ENCODE data around the gene SLC7A6.

Gene SLC7A6

GRCh38 chr16:68292425-68292824, 28.1 kb downstream of the SLC7A6 start:
- no peak for DNase-seq (ENCODE audit: low read depth, low spot score)
- no peak overlapping the region for H3K4me3 ChIP-seq (ENCODE audit: low read length)

GRCh38 chr16:68296291-68296690, 32.0 kb downstream of the SLC7A6 start:
- no peak overlapping the region for H3K4me3 ChIP-seq (ENCODE audit: low read length)

DNA sequence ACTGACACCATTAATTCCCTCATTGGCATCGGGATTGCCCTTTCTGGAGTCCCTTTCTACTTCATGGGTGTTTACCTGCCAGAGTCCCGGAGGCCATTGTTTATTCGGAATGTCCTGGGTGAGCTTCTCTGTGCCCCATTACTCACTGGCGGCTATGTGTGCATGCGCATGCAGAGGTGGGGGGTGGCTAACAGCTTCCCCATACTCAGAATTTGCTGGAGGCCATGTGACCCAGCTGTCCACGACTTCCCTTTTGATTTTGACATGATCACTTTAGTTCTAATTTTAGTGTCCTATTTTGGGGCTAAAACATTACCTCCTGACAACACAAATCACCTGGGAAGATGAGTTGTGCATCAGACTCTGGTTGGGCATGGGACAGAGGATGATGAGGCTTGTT, 32.4 kb downstream of the SLC7A6 start:
- DNase-seq (ENCODE audit: low read depth, low spot score): no peak
- no peak overlapping the region for H3K4me3 ChIP-seq (ENCODE audit: low read length)

More at GRCh38 chr16:68296291-68296690, 32.0 kb downstream of the SLC7A6 start:
- no peak for DNase-seq (ENCODE audit: low read depth, low spot score)

GRCh38 chr16:68297908-68298307, 33.6 kb downstream of the SLC7A6 start:
- H3K4me3 ChIP-seq (ENCODE audit: low read length): no peak overlapping the region
- DNase-seq (ENCODE audit: low read depth, low spot score): no peak

DNA sequence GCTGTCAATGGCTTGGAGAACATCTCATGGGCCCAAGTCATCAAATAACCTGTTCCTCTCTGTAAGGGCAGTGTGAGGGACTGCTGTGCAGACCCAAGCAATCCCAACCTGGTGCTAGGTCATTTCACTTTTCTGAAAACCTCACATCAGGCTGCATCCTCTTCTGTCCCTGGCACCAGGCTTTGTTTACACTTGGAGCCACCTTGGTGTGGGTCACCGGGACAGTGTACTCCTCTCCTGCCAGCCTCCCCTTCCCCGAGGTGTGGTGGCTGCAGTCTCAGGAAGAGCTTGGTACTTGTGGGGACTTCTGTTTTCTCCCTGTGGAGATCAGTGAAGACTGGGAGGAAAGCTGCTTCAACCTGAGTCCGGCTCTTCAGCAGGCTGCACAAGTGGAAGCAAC, 34.0 kb downstream of the SLC7A6 start:
- no peak for DNase-seq (ENCODE audit: low read depth, low spot score)
- no peak overlapping the region for H3K4me3 ChIP-seq (ENCODE audit: low read length)

DNA sequence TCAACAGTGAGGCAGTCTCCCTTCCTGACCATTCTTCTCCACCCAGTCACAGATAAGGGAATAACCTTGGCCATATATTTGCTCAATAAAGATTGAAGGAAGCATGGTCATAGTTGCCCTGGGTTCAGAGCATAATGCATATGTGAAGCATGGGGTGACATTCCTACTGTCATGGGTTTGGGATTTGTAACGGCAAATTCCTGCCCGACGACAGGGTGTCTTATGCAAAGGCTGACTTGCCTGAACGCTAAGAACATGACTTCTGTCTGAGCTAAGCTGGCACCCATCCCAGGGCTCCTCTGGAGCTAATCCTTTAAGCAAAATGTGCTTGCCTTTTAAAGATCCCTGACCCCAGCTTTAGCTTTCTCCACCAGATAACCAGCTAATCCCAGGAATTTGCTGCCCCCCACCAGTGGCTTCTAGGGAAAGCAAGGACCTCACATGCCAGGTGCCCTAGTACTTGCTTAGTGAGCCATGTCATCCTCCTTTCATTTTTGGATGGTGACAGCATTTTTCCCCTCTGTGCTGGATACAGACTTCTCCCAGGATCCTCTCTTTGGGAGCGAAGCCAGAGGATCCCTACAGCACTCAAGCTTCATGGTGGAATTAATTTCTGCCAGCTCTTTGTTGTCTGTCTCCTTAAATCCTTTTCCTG, 34.7 kb downstream of the SLC7A6 start:
- no peak overlapping the region for H3K4me3 ChIP-seq (ENCODE audit: low read length)
- no peak for DNase-seq (ENCODE audit: low read depth, low spot score)

GRCh38 chr16:68299571-68300453, 35.5 kb downstream of the SLC7A6 start:
- no peak overlapping the region for H3K4me3 ChIP-seq (ENCODE audit: low read length)
- DNase-seq (ENCODE audit: low read depth, low spot score): no peak

GRCh38 chr16:68300734-68301459, 36.6 kb downstream of the SLC7A6 start:
- H3K4me3 ChIP-seq (ENCODE audit: low read length): no peak overlapping the region
- DNase-seq (ENCODE audit: low read depth, low spot score): no peak

- no peak overlapping the region for H3K4me3 ChIP-seq (ENCODE audit: low read length)
Observed at GRCh38 chr16:68306633-68307032, 42.3 kb downstream of the SLC7A6 start.

DNA sequence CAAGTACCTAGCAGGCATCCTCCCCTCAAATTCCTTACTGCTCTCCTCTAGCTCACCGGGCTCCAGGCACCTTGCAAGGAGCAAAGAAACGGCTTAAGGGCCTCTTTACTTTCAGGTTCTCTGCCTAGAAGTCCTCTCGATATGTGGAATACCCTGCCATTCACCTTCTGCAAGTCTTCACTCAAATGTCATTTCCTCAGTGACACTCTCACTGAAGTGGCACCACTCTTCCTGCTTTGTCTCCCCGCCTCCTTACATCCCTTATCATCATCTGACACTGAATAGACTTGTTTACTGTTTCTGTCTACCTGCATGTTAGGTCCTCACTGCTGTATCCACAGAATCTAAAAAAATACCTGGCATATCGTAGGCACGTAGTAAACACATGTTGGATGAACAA, 45.5 kb downstream of the SLC7A6 start:
- peak; percentile 41 for DNase-seq (ENCODE audit: low read depth, low spot score)
- H3K4me3 ChIP-seq (ENCODE audit: low read length): peak overlapping the region; percentile 99

More at GRCh38 chr16:68306633-68307032, 42.3 kb downstream of the SLC7A6 start:
- DNase-seq (ENCODE audit: low read depth, low spot score): no peak

DNA sequence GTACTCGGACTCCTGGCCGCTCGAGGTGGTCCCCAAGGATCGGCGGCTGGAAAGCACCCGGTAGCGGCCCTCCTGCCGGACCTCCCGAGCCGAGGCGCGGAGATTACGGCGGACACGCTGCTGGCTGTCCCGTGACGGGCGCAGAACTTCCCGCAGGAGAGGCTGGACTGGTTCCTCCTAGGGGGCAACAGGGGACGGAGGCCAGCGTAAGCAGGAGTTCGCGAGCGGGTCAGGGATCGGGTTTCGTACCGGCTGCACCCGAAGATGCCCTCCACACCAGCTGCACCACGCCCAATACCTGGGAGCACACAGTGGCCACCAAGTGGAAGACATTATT, 46.1 kb downstream of the SLC7A6 start:
- H3K4me3 ChIP-seq (ENCODE audit: low read length): peak overlapping the region; percentile 99
- DNase-seq (ENCODE audit: low read depth, low spot score): no peak

DNA sequence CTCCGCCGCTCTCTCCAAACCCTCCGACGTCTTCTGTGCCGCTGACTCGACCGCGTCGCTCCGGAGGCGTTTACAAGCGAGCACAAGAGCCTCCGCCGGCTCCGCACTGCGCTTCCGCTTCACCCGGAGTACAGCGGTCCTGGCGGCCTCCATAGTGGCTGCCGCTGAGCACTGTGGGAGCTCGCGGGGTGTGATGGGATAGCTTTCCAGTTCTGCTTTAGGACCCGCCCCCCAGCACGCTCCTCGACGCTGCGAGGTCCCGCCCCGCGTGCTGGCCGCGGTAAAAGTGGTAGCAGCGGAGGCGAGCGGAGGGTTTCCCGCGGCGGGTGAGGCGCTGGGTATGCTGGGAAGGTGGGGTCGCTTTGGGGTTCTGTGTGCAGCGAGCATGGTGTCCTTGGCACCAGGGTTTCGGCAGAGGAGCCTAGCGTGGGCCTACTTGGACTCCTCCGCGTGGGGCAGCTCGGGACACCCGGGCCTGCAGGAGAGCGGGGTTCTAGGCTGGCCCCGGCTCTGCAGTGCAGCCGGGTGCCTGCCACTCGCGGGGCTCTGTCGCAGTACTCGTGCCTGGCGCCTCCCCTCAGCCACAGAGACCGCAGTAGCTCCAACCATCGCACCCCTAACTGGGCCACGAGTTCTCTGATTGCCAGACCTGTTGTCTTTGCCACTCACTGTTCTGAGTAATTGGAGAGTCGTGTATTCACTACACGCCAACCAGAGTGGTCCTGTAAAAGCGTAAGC, 46.6 kb downstream of the SLC7A6 start, which contains the start of the genes PRMT7 and SLC7A6OS:
PRMT7 (plus strand) TSS at position 246 of the 738 bp plus-strand sequence. CDS start 4,961 bp downstream, outside the sequence.
SLC7A6OS (minus strand) TSS at position 173 of the 738 bp plus-strand sequence; CDS start at position 153, 20 bp downstream.
- peak within 1 kb of the TSS; percentile 99 for H3K4me3 ChIP-seq (ENCODE audit: low read length)
- peak; percentile 92 for DNase-seq (ENCODE audit: low read depth, low spot score)

DNA sequence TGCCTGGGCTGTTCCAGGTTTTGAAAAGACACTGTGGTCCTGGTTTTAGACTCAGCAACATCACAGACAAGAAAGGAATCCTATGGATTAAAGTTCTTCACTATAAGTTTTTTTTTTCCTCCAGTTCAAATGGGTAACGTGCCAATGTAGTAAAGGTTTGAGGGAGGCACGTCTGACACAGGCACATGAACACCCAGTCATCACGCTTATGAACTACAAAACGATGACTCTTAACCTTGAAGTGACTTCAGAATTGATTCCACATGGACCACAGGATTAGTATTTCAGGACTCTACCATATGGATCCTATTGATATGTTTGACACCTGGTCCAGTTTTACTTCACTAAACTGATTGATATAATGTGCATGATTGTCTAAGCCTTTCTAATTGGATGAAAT, 48.8 kb downstream of the SLC7A6 start:
- H3K4me3 ChIP-seq (ENCODE audit: low read length): no peak overlapping the region
- DNase-seq (ENCODE audit: low read depth, low spot score): no peak

GRCh38 chr16:68319185-68319908, 55.0 kb downstream of the SLC7A6 start:
- no peak for DNase-seq (ENCODE audit: low read depth, low spot score)
- no peak overlapping the region for H3K4me3 ChIP-seq (ENCODE audit: low read length)

DNA sequence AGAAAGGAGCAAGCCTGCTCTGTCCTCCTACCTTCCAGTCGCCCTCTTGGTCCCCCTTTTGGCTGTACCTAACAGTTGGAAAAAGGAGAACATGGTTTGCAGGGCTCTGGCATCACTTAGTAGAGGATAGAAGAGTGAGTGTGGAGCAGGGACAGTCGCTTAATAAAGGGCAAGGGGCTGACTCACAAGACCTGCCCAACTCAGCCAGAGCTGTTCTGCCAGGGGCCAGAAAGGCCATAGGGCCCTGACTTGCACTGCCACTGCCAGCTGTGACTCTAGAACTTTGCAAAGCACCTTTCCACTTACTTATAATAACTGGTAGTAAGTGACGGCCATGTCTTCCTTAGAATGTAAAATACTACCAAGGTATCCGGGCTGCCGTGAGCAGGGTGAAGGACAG, 60.0 kb downstream of the SLC7A6 start:
- no peak overlapping the region for H3K4me3 ChIP-seq (ENCODE audit: low read length)
- DNase-seq (ENCODE audit: low read depth, low spot score): no peak

- H3K4me3 ChIP-seq (ENCODE audit: low read length): no peak overlapping the region
- no peak for DNase-seq (ENCODE audit: low read depth, low spot score)
Observed at GRCh38 chr16:68324780-68325357, 60.5 kb downstream of the SLC7A6 start.

- H3K4me3 ChIP-seq (ENCODE audit: low read length): no peak overlapping the region
- peak; percentile 86 for DNase-seq (ENCODE audit: low read depth, low spot score)
Observed at GRCh38 chr16:68328151-68328859, 64.0 kb downstream of the SLC7A6 start.

All from Jurkat, Clone E6-1 (cell line).